B cell (primary cell): ENCODE data around the gene IMMP2L. TPM values are rescaled to one million over a fixed set of nuclear protein-coding genes. Genes with fewer than 3 reads are reported as not detected.
A peak's percentile ranks its signal among the peaks of the same experiment; 100 is the strongest.

Experiments used
- ATAC-seq: fragments of 200-7000 bp; cut with Tn5 transposase; one replicate; pipeline ENCODE4 v1.10.0; 2021; ENCODE audit warnings: low read depth, mild to moderate bottlenecking, moderate number of reproducible peaks, moderate library complexity
- CTCF ChIA-PET: fragments of 350-600 bp; sonication (Branson Sonifier 250); formaldehyde crosslinking; loops from one replicate; lab custom pipeline; 2021; ENCODE audit warnings: antibody characterized with exemption, inconsistent platforms; lab: Charles Lee
- POLR2A ChIA-PET: fragments of 350-600 bp; sonication (Branson Sonifier 250); formaldehyde crosslinking; loops from one replicate; lab custom pipeline; 2021; ENCODE audit warnings: antibody characterized with exemption; lab: Charles Lee
- DNase-seq: peaks from one replicate; pipeline ENCODE4 v3.0.0; 2013
- H2AFZ ChIP-seq: 2 replicates; pipeline ENCODE4 v1.6.1; 2012; ENCODE audit warnings: mild to moderate bottlenecking, low read depth, low read length; ENCODE audit not compliant: insufficient read depth, poor library complexity, severe bottlenecking
- H3K27ac ChIP-seq, 2 donors: 1 replicate in 1 of 2; 2 replicates in 1 of 2; pipeline ENCODE4 v1.5.1; 2012 to 2013; ENCODE audit warnings: low read length in 2 of 2, mild to moderate bottlenecking in 2 of 2, moderate library complexity in 1 of 2
- H3K27me3 ChIP-seq, 4 experiments: fragments of 200-600 bp in 1 of 4; sonication (generic) in 1 of 4; replicated peaks in 1 of 4; 1 replicate in 2 of 4; 2 replicates in 2 of 4; pipeline versions ENCODE4 v1.6.1 to v1.7.0; 2013 to 2016; ENCODE audit warnings: low read length in 3 of 4, mild to moderate bottlenecking in 2 of 4, mixed read lengths in 1 of 4, moderate library complexity in 1 of 4; ENCODE audit not compliant: insufficient read depth in 4 of 4, control insufficient read depth in 3 of 4; ENCODE audit errors: control extremely low read depth in 1 of 4
- H3K36me3 ChIP-seq, 2 experiments: replicated peaks in 1 of 2; 1 replicate in 1 of 2; 2 replicates in 1 of 2; pipeline versions ENCODE4 v1.6.1 to v1.7.1; 2013; ENCODE audit warnings: low read length in 1 of 2; ENCODE audit not compliant: insufficient read depth in 2 of 2, control insufficient read depth in 1 of 2; ENCODE audit errors: control extremely low read depth in 1 of 2, extremely low read depth in 1 of 2
- H3K4me1 ChIP-seq, 2 donors: fragments of 200-600 bp in 1 of 2; sonication (generic) in 1 of 2; 1 replicate in 1 of 2; 2 replicates in 1 of 2; pipeline versions ENCODE4 v1.5.1 to v1.6.1; 2013 to 2017; ENCODE audit warnings: low read length in 2 of 2; ENCODE audit not compliant: control insufficient read depth in 2 of 2, insufficient read depth in 2 of 2
- H3K4me2 ChIP-seq: replicated peaks from 2 replicates; pipeline ENCODE3; 2012; ENCODE audit warnings: mild to moderate bottlenecking, low read depth, low read length; ENCODE audit not compliant: poor library complexity, severe bottlenecking
- H3K4me3 ChIP-seq, 5 experiments: fragments of 200-600 bp in 1 of 5; sonication (generic) in 1 of 5; 1 replicate in 3 of 5; 2 replicates in 2 of 5; pipeline versions ENCODE4 v1.5.1 to v1.7.0; 2011 to 2016; ENCODE audit warnings: low read length in 4 of 5, mild to moderate bottlenecking in 4 of 5, low read depth in 2 of 5, control low read depth in 1 of 5, moderate library complexity in 1 of 5; ENCODE audit not compliant: insufficient read depth in 1 of 5; ENCODE audit errors: control extremely low read depth in 1 of 5, extremely low read depth in 1 of 5
- H3K79me2 ChIP-seq: fragments of 200-600 bp; sonication (generic); one replicate; pipeline ENCODE4 v1.6.0; 2016; ENCODE audit warnings: low read length; ENCODE audit not compliant: control insufficient read depth, insufficient read depth
- H3K9ac ChIP-seq: fragments of 200-600 bp; sonication (generic); 2 replicates; pipeline ENCODE4 v1.6.1; 2017; ENCODE audit warnings: mild to moderate bottlenecking, low read length, moderate library complexity
- H3K9me3 ChIP-seq, 3 donors: one replicate each; pipeline versions ENCODE4 v1.6.1 to v1.7.1; 2013; ENCODE audit warnings: low read length in 2 of 3; ENCODE audit not compliant: control insufficient read depth in 2 of 3, insufficient read depth in 1 of 3; ENCODE audit errors: control extremely low read depth in 1 of 3
- H4K20me1 ChIP-seq: 2 replicates; pipeline ENCODE4 v1.6.0; 2012; ENCODE audit warnings: mild to moderate bottlenecking, low read length; ENCODE audit not compliant: insufficient read depth, control insufficient read depth, poor library complexity, severe bottlenecking
- H3K27ac Mint-ChIP-seq: one replicate; pipeline ENCODE4 v1.8.0; 2021; ENCODE audit warnings: mixed read lengths
- H3K27me3 Mint-ChIP-seq: one replicate; pipeline ENCODE4 v1.8.0; 2021; ENCODE audit warnings: mixed read lengths
- H3K4me1 Mint-ChIP-seq: one replicate; pipeline ENCODE4 v1.8.0; 2021; ENCODE audit warnings: mixed read lengths
- H3K4me3 Mint-ChIP-seq: one replicate; pipeline ENCODE4 v1.8.0; 2021; ENCODE audit warnings: mixed read lengths
- H3K9me3 Mint-ChIP-seq: one replicate; pipeline ENCODE4 v1.8.0; 2022; ENCODE audit warnings: mixed read lengths; ENCODE audit not compliant: insufficient read depth
- EZH2 ChIP-seq: IDR thresholded peaks from 2 replicates; pipeline ENCODE4 v1.6.1; 2012; ENCODE audit warnings: borderline replicate concordance, low read depth, mild to moderate bottlenecking, moderate library complexity, low read length; ENCODE audit not compliant: insufficient read depth, poor library complexity, severe bottlenecking
- WGBS: methylation state at CpG from one replicate; pipeline ENCODE4 v1.1.5; 2013; ENCODE audit warnings: missing lambda C conversion rate; ENCODE audit not compliant: insufficient coverage; 5-methylcytosine and 5-hydroxymethylcytosine counted together
- intact Hi-C: fragments of 100-400 bp; cut with micrococcal nuclease; formaldehyde crosslinking; loops from one replicate; pipeline ENCODE4 v1.10.0; 2022
- polyA plus RNA-seq: library from polyadenylated mRNA; depleted of rRNA; stranded (reverse); fragments of >200 nt; gene quantifications from 2 replicates; pipeline ENCODE4 v1.2.3, GENCODE V29; 2012
- total RNA-seq, 2 donors: library from RNA; stranded (reverse); fragments of 120-200 nt in 1 of 2; gene quantifications; 1 replicate in 1 of 2; 2 replicates in 1 of 2; pipeline versions ENCODE4 v1.2.3 to v1.2.4, GENCODE V29; 2013 to 2022
- TF ChIP-seq, protein P1 (sequence below): fragments of 200-600 bp; IDR thresholded peaks from one replicate; pipeline ENCODE4 v1.8.0; 2022; ENCODE audit warnings: antibody characterized with exemption, mild to moderate bottlenecking

The IMMP2L gene
- total and polyA plus RNA-seq, 2 donors (not counting 1 experiment from before 2014, with no cell fraction given), result 3.8 to 34.2 TPM

DNA sequence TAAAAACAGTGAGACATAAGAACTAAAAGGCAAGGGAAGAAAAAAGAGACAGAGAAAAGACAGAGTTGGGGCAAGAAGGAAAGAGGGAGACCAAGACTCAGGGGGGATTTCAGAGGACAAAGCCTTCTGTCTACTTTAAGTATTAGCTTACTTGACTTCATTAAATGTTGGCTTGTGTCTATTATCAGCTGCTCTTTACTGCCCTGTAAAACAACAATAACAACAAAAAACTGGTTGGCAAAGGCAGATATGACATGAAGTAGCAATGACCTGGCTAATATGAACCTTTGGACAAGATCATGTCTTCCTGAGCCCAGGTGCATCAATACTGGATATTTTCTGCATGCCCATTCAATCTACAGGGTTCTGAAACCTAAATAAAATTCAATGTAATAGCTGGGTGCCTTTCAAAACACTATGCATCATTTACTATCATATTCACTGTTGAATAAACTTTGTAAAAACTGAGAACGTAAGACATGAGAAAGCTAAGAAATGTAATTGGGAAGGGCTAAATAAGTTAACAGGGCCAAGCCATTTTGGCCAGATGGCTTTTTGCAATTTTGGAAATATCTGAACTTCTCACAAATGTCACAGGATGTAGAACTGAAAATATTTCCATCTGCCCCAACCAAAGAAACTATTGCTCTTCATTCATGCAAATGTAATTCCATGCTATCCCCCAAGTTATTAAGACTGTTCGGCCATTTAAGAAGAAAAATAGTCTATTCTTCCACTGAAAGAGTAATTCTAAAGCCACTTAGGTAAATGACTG is 422.0 kb downstream of the IMMP2L start:
- no peaks in the 10 kb centered on the region for H3K9me3 ChIP-seq
- TF ChIP-seq, protein P1, sequence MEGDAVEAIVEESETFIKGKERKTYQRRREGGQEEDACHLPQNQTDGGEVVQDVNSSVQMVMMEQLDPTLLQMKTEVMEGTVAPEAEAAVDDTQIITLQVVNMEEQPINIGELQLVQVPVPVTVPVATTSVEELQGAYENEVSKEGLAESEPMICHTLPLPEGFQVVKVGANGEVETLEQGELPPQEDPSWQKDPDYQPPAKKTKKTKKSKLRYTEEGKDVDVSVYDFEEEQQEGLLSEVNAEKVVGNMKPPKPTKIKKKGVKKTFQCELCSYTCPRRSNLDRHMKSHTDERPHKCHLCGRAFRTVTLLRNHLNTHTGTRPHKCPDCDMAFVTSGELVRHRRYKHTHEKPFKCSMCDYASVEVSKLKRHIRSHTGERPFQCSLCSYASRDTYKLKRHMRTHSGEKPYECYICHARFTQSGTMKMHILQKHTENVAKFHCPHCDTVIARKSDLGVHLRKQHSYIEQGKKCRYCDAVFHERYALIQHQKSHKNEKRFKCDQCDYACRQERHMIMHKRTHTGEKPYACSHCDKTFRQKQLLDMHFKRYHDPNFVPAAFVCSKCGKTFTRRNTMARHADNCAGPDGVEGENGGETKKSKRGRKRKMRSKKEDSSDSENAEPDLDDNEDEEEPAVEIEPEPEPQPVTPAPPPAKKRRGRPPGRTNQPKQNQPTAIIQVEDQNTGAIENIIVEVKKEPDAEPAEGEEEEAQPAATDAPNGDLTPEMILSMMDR, result no peak
- TF ChIP-seq EZH2, result no peak
- no peaks in the 10 kb centered on the region for H3K79me2 ChIP-seq
- ATAC-seq, result no peak
- no peak overlapping the region for H3K27ac ChIP-seq
- H4K20me1 ChIP-seq, result no peaks in the 10 kb centered on the region
- CTCF ChIA-PET, result no interaction called here
- peaks cover 15% of the 10 kb centered on the region for H3K4me1 Mint-ChIP-seq
- no peak overlapping the region for H3K4me3 ChIP-seq
- no peak overlapping the region for H3K27ac Mint-ChIP-seq
- WGBS, result no CpG with 5 or more reads among the region's 2 CpGs
- no peak for DNase-seq
- H3K4me1 ChIP-seq, result peaks cover 12 to 15% of the 10 kb centered on the region in 2 donors
- H3K9ac ChIP-seq, result no peak overlapping the region
- H3K9me3 Mint-ChIP-seq, result no peaks in the 10 kb centered on the region
- no peak overlapping the region for H3K4me2 ChIP-seq
- no peak overlapping the region for H3K4me3 Mint-ChIP-seq
- H3K36me3 ChIP-seq, result no peaks in the 10 kb centered on the region
- intact Hi-C loops, result no loop called here
- H3K27me3 Mint-ChIP-seq, result no peaks in the 10 kb centered on the region
- H2AFZ ChIP-seq, result no peak overlapping the region
- POLR2A ChIA-PET, result no interaction called here
- no peaks in the 10 kb centered on the region for H3K27me3 ChIP-seq

DNA sequence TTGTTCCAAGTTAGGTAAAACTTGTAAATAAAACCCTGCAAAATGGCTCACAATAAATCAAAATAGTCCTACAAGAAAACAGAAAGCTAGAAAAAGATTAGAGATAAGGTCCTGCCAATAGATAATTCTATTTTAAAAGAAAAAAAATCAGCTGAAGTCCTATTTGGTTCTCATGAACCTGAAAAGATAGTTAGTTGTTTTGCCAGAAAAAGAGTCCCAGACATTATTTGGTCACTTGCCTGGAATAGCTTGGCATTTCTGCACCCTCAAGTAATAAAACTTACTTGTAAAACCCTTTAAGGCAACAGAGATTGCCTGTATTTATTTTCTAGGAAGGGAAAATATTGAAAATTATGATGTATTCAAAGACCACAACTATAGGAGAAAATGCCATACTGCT is 423.7 kb downstream of the IMMP2L start:
- DNase-seq, result no peak
- no peaks in the 10 kb centered on the region for H3K27me3 Mint-ChIP-seq
- TF ChIP-seq, protein P1, result no peak
- TF ChIP-seq EZH2, result no peak
- Histone ChIP-seq H3K27ac (peak overlapping the region in 1 of 2 donors; percentile 73), H3K9ac (peak overlapping the region; percentile 47), H3K4me1 (peaks cover 12 to 15% of the 10 kb centered on the region in 2 donors), H3K36me3 (no peaks in the 10 kb centered on the region), H3K79me2 (no peaks in the 10 kb centered on the region), H3K27me3 (no peaks in the 10 kb centered on the region), H4K20me1 (no peaks in the 10 kb centered on the region), H3K4me2 (peak overlapping the region; percentile 65), H3K9me3 (no peaks in the 10 kb centered on the region), H2AFZ (peak overlapping the region; percentile 73), H3K4me3 (peak overlapping the region in 1 of 5 experiments; percentile 43)
- POLR2A ChIA-PET, result no interaction called here
- CTCF ChIA-PET, result interaction anchor here (1.2 to 1.6 kb wide), 2 partner anchors 40 to 52 kb away, joined by 4 to 5 read pairs; no protein-coding TSS in a partner anchor
- H3K4me3 Mint-ChIP-seq, result peak overlapping the region; percentile 65
- peaks cover 15% of the 10 kb centered on the region for H3K4me1 Mint-ChIP-seq
- no peak for ATAC-seq
- peak overlapping the region; percentile 87 for H3K27ac Mint-ChIP-seq
- no peaks in the 10 kb centered on the region for H3K9me3 Mint-ChIP-seq
- intact Hi-C loops, result loop anchor here (5.0 kb wide), 1 partner anchor 51 kb away; no protein-coding TSS in a partner anchor
